Measurements from ENCODE around the gene CFAP61.
A peak's percentile ranks its signal among the peaks of the same experiment; 100 is the strongest.

- TF ChIP-seq, protein P1, sequence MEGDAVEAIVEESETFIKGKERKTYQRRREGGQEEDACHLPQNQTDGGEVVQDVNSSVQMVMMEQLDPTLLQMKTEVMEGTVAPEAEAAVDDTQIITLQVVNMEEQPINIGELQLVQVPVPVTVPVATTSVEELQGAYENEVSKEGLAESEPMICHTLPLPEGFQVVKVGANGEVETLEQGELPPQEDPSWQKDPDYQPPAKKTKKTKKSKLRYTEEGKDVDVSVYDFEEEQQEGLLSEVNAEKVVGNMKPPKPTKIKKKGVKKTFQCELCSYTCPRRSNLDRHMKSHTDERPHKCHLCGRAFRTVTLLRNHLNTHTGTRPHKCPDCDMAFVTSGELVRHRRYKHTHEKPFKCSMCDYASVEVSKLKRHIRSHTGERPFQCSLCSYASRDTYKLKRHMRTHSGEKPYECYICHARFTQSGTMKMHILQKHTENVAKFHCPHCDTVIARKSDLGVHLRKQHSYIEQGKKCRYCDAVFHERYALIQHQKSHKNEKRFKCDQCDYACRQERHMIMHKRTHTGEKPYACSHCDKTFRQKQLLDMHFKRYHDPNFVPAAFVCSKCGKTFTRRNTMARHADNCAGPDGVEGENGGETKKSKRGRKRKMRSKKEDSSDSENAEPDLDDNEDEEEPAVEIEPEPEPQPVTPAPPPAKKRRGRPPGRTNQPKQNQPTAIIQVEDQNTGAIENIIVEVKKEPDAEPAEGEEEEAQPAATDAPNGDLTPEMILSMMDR (conservative IDR thresholded peaks at IDR 0.05; ENCODE audit: low read length) = peak; percentile 93
- no peak for TF ChIP-seq EZH2phosphoT487 (IDR thresholded peaks at IDR 0.05; ENCODE audit: borderline replicate concordance)
Measured at GRCh38 chr20:20360464-20360863, 308.1 kb downstream of the CFAP61 start.

All from Loucy (cell line).